Activated CD4-positive, alpha-beta T cell treated with anti-CD3 and anti-CD28 coated beads for 36 hours (primary cell): ENCODE measurements around the gene CDA. TPM values are rescaled to one million over a fixed set of nuclear protein-coding genes. Genes with fewer than 3 reads are reported as not detected.

Source experiments
- ATAC-seq: fragments of 200-7000 bp; cut with Tn5 transposase; one replicate; pipeline ENCODE4 v1.10.0; 2021; ENCODE audit warnings: mild to moderate bottlenecking, moderate library complexity
- CTCF ChIA-PET: fragments of 350-600 bp; sonication (Branson Sonifier 250); formaldehyde crosslinking; loops from one replicate; lab custom pipeline; 2021; ENCODE audit warnings: antibody characterized with exemption; lab: Charles Lee
- POLR2A ChIA-PET: fragments of 350-600 bp; sonication (Branson Sonifier 250); formaldehyde crosslinking; loops from one replicate; lab custom pipeline; 2021; ENCODE audit warnings: antibody characterized with exemption, inconsistent platforms; lab: Charles Lee
- DNase-seq: peaks from one replicate; pipeline ENCODE4 v3.0.0-alpha.2; 2020
- H3K27ac Mint-ChIP-seq: one replicate; pipeline ENCODE4 v1.8.0; 2021; ENCODE audit warnings: mixed read lengths
- H3K27me3 Mint-ChIP-seq: one replicate; pipeline ENCODE4 v1.8.0; 2021; ENCODE audit warnings: mixed read lengths
- H3K36me3 Mint-ChIP-seq: one replicate; pipeline ENCODE4 v1.8.0; 2021; ENCODE audit warnings: low read depth, mixed read lengths
- H3K4me1 Mint-ChIP-seq: one replicate; pipeline ENCODE4 v1.8.0; 2021; ENCODE audit warnings: mixed read lengths
- H3K4me3 Mint-ChIP-seq: one replicate; pipeline ENCODE4 v1.8.0; 2021; ENCODE audit warnings: mild to moderate bottlenecking, moderate library complexity, mixed read lengths
- H3K9me3 Mint-ChIP-seq: one replicate; pipeline ENCODE4 v1.8.0; 2021; ENCODE audit warnings: low read depth, mixed read lengths
- intact Hi-C, 2 experiments: fragments of 100-400 bp; cut with DNase I in 1 of 2; cut with micrococcal nuclease in 1 of 2; formaldehyde crosslinking; loops; one replicate each; pipeline versions ENCODE4 v1.14.2 to v1.15.1; 2022 to 2024; cut with DNase I, micrococcal nuclease
- total RNA-seq, 2 experiments: library from RNA; stranded (reverse); gene quantifications; one replicate each; pipeline ENCODE4 v1.2.3, GENCODE V29; 2021

The CDA gene
- total RNA-seq, 2 experiments from 2014 or later: not detected

DNA sequence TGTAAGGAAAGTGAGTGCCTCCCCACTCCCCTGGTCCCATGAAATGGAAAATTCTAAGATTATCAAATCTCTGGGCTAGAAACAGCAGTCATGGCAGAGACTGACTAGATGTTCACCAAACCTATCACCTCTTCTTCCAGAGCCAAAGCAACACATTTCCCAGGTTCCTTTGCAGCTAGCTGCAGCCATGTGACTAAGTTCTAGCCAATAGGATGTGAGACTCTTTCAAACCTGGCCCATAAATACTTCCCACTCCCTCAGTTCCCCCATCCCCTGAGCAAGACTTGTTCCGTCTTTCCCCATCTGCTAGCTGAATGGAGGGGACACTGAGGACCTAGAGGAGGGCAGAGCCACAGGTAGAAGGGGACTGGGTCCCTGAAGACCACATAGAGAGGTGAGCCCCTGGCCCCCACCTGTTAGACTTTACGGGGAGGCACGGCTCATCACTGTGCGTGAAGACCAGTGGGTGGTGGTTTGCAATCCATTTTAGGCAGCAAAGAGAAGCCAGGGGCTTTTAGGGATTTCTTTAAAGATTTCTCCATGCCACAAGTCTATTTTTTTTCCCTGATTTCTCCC lies 19.3 kb upstream of the CDA start:
- H3K27ac Mint-ChIP-seq: no peak overlapping the region
- POLR2A ChIA-PET: no interaction called here
- intact Hi-C loops: no loop called here
- CTCF ChIA-PET: no interaction called here
- DNase-seq (no peak), ATAC-seq (no peak)
- peaks cover 5% of the 10 kb centered on the region for H3K9me3 Mint-ChIP-seq
- no peaks in the 10 kb centered on the region for H3K36me3 Mint-ChIP-seq
- H3K4me3 Mint-ChIP-seq: no peak overlapping the region
- peaks cover 26% of the 10 kb centered on the region for H3K27me3 Mint-ChIP-seq
- peaks cover 3% of the 10 kb centered on the region for H3K4me1 Mint-ChIP-seq

DNA sequence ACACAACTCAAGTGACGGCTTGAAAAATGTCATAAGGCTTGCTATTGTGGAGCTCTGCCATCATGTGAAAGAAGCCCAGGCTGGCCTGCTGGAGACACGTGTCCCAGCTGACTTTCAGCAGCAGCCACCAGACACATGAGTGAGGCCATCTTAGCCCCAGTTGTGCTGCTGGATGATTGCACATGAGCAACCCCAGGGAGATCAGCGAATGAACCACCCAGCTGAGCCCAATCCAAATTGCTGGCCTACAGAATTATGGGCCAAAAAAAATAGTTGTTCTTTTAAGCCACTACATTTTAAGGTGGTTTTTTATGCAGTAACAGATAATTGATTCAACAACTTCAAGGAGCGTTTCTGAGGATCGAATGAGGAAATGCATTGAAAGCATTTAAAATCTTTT lies 17.5 kb upstream of the CDA start:
- DNase-seq: no peak

DNA sequence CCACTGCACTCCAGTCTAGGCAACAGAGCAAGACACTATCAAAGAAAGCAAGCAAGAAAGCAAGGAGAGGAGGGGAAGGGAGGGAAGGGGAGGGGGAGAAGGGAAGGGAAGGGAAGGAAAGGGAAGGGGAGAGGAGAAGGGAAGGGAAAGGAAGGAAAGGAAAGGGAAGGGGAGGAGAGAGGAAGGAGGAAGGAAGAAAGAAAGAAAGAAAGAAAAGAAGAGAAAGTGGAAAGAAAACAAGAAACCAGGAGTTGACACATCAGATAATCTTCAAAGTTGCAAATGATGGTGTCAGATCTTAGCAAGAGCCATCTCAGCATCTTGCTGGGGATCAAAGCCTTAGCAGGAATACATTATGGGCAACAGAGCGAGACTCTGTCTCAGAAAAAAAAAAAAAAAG lies 14.9 kb upstream of the CDA start:
- Mint-ChIP-seq H3K4me3 (no peak overlapping the region), H3K4me1 (peaks cover 3% of the 10 kb centered on the region), H3K27me3 (peaks cover 27% of the 10 kb centered on the region), H3K9me3 (peaks cover 5% of the 10 kb centered on the region), H3K27ac (no peak overlapping the region), H3K36me3 (no peaks in the 10 kb centered on the region)
- POLR2A ChIA-PET: no interaction called here
- ATAC-seq: no peak
- CTCF ChIA-PET: interaction anchor here (0.8 to 3.2 kb wide), 7 partner anchors 9 to 654 kb away, joined by 3 to 30 read pairs (median 3); partner anchors contain the start of gene PINK1
- intact Hi-C loops: loop anchor here in 1 of 2 experiments (2.0 kb wide), 1 partner anchor 59 kb away; the partner anchor contains the start of gene PINK1
- DNase-seq: no peak

More for the DNA sequence above, 17.5 kb upstream of the CDA start:
- peaks cover 29% of the 10 kb centered on the region for H3K27me3 Mint-ChIP-seq
- H3K9me3 Mint-ChIP-seq: peaks cover 5% of the 10 kb centered on the region
- no peak for ATAC-seq
- POLR2A ChIA-PET: no interaction called here
- CTCF ChIA-PET: interaction anchor here (0.9 kb wide), 1 partner anchor 19 kb away, joined by 4 read pairs; the partner anchor contains the start of gene FAM43B
- no peaks in the 10 kb centered on the region for H3K36me3 Mint-ChIP-seq
- no peak overlapping the region for H3K27ac Mint-ChIP-seq
- no peak overlapping the region for H3K4me3 Mint-ChIP-seq
- H3K4me1 Mint-ChIP-seq: peaks cover 3% of the 10 kb centered on the region
- intact Hi-C loops: no loop called here

DNA sequence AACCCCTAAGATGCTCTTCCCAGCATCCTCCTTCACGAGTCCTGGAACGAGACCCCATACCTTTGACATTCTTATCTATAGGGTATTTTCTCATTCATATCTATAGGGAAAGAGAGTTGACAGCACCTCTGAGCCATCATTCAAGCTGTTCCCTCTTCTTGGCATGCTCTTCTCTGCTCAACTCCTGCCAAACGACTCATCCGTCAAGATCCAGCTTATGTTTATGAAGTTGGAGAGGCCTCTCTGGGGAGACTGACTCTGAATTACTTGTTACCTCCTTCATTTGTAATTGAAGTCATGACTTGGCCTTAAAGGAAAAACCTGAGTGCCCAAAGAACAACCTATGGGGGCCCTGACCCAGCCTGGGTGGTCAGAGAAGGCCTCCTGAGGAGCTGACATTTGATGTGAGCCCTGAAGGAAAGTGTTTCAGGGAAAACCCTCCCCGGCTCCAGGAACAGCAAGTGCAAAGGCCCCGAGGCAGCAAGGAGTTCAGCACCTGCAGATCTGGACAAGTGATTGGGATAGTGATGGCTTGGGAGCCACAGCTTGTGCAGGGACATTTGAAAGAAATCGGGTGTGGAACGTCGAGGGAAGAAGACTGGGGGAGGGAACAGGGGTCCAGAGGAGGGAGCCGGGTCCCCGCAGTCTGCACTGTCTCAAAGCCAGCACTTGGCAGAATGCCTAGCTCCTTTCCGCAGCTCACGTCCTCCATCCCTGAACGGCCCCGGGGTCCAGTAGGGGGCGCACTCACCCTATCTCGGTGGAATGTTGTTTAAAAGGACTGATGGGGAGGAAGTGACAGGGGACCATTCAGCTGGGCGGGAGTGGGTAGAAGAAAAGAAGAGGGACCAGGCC lies 14.0 kb upstream of the CDA start:
- intact Hi-C loops: loop anchor here (1.0 to 2.0 kb wide), 3 partner anchors 58 to 65 kb away; partner anchors contain the start of gene PINK1 (in 2 of the 2)
- H3K4me1 Mint-ChIP-seq: peaks cover 3% of the 10 kb centered on the region
- no peaks in the 10 kb centered on the region for H3K36me3 Mint-ChIP-seq
- DNase-seq: peak; percentile 90
- POLR2A ChIA-PET: no interaction called here
- peaks cover 22% of the 10 kb centered on the region for H3K27me3 Mint-ChIP-seq
- peak; percentile 91 for ATAC-seq
- no peak overlapping the region for H3K4me3 Mint-ChIP-seq
- H3K27ac Mint-ChIP-seq: no peak overlapping the region
- H3K9me3 Mint-ChIP-seq: peaks cover 5% of the 10 kb centered on the region
- CTCF ChIA-PET: interaction anchor here (0.6 to 3.2 kb wide), 20 partner anchors 10 to 821 kb away, joined by 3 to 30 read pairs (median 3); partner anchors contain the start of genes CDA, DDOST and PINK1

DNA sequence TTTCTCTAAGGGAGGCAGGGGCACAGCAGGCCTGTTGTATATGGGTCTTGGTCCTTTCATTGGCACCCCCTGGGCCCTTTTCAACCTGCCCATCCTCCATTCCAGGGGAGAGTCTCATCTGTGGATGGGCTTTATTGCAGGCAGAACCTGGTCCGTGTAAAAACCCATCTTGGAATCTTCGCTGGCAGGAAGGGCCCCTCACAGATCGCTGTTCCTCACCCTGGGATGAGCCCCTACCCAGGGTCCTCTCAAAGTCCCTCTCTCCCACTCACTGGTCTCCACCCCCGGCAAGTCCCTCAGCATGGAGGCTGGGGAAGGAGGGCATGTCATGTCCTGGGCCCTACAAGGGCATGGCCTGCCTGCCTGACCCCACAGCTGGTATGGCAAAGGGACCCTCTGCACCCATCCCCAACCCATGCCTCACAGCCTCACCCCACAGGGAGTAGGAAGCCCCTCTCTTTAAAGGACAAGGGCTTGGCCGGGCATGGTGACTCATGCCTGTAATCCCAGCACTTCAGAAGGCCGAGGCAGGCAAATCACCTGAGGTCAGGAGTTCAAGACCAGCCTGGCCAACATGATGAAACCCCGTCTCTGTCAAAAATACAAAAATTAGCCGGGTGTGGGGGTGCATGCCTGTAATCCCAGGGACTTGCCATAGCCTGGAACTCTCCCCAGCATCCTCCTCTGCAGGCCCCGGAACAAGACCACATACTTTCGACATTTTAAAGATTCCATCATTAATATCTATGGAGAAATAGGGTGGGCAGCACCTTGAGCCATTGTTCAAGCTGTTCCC lies 13.2 kb upstream of the CDA start:
- intact Hi-C loops: loop anchor here (1.0 to 2.0 kb wide), 3 partner anchors 57 to 65 kb away; partner anchors contain the start of gene PINK1 (in 2 of the 2)
- DNase-seq: no peak
- no peak overlapping the region for H3K4me3 Mint-ChIP-seq
- peaks cover 3% of the 10 kb centered on the region for H3K4me1 Mint-ChIP-seq
- H3K36me3 Mint-ChIP-seq: no peaks in the 10 kb centered on the region
- H3K9me3 Mint-ChIP-seq: peaks cover 5% of the 10 kb centered on the region
- H3K27me3 Mint-ChIP-seq: peaks cover 20% of the 10 kb centered on the region
- no peak overlapping the region for H3K27ac Mint-ChIP-seq
- POLR2A ChIA-PET: no interaction called here
- no peak for ATAC-seq
- CTCF ChIA-PET: interaction anchor here (0.6 to 3.2 kb wide), 13 partner anchors 9 to 820 kb away, joined by 3 to 30 read pairs (median 3); partner anchors contain the start of genes CDA, DDOST and PINK1

DNA sequence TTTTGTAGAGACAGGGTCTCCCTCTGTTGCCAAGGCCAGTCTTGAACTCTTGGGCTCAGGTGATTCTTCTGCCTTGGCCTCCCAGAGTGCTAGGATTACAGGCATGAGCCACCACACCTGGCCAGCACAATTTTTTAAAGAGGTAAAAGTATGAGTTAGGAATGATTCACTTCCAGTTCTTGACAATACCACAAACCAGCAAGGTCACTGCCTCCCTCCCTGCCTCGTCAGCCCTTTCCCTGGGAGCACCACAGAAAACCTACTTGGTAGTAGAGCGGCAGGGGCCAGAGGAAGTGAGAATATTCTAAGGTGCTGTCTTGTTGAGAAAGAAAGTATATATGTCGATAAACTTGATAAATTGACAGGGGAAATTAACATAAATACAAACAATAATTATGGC lies 10.8 kb upstream of the CDA start:
- Mint-ChIP-seq H3K36me3 (no peaks in the 10 kb centered on the region), H3K27ac (no peak overlapping the region), H3K27me3 (peaks cover 13% of the 10 kb centered on the region), H3K9me3 (no peaks in the 10 kb centered on the region), H3K4me1 (peaks cover 3% of the 10 kb centered on the region), H3K4me3 (no peak overlapping the region)
- POLR2A ChIA-PET: no interaction called here
- CTCF ChIA-PET: no interaction called here
- intact Hi-C loops: no loop called here
- ATAC-seq (no peak), DNase-seq (no peak)

DNA sequence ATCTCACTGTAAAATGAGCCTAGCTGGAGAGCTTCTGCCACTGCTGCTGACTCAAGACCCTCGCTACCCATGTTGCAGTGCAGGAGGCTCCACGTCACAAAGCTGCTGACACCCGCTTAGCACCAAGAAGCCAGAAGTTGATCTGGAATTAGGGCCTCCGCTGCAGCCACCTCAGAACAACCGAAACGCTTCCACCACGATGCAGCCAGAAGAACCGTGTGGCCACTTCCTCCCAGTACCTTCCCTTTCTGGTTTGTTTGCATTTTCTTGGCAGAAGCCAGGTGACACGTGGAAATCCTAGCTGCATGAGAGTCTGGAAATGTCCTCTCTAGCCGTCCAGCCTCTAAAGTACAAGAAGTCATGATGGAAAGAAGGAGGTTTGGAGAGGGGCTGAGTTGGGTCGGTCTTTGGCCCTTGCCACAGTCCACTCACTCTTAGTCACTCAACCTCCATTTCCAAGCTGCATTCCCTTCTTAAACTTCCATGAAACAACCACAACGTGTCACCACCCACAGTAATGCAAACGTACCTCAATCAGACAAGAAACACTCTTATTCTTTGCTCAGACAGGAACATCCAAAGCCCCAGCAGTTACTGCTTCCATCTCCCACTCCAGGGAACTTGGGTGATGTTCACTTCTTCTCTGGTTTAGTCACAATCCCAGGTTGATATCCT lies 10.0 kb upstream of the CDA start:
- Mint-ChIP-seq H3K36me3 (no peaks in the 10 kb centered on the region), H3K9me3 (no peaks in the 10 kb centered on the region), H3K27me3 (peaks cover 6% of the 10 kb centered on the region), H3K27ac (no peak overlapping the region), H3K4me1 (peaks cover 3% of the 10 kb centered on the region), H3K4me3 (no peak overlapping the region)
- CTCF ChIA-PET: no interaction called here
- DNase-seq (no peak), ATAC-seq (no peak)
- intact Hi-C loops: no loop called here
- POLR2A ChIA-PET: no interaction called here

DNA sequence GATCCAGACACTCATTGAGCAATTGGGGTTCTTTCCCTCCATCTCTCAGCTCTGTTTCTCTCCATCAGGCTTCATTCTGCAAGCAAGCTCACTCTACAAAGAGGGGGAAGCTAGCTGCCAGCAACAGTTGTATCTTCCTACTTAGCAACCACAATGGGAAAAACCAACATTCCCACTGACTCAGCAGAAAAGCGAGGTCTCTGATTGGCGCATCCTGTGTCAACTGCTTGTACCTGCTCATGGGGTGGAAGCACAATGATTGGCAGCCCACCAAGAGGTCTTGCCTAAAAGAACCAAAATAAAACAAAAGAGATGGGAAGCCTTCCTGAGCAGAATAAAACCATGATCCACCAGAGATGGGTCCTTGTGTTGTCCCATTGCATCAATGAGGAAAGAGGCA lies 4.0 kb upstream of the CDA start:
- intact Hi-C loops: no loop called here

DNA sequence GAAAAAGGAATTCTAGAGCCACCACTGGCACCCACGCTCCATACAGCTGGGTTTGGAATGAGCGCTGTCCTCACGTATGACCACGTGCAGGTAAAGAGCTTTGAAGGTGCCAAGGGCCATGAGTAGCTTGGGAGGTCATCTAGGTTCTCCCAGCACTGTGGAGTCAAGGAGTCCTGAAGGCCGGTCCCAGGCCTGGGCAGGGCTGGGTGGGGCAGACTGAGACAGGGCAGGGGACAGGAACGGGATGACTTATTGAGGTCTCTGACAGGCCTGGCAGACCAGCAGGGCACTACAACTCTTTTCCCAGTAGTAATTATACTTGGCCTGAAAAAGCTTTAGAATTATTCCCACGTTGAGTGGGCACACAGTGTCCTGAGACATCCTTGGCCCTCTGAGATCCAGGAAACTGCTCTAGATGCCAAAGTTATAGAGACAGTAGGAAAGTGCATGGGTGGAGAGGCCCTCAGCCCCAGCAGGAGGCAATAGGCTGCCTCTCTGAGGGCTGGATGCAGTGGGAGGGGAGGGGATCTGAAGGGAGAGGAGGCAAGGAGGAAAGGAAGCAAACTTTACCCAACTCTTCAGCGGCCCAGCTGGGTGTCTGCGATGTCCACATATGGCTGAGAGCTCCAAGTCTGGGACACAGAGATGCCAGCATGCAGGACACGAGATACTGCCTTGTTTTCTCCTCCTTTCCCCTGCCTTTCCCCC lies 1.8 kb upstream of the CDA start:
- intact Hi-C loops: no loop called here
- H3K4me3 Mint-ChIP-seq: no peak overlapping the region
- ChIA-PET POLR2A (no interaction called here), CTCF (interaction anchor here (0.7 to 0.8 kb wide), 2 partner anchors 173 to 608 kb away, joined by 3 read pairs; no protein-coding TSS in a partner anchor)
- no peaks in the 10 kb centered on the region for H3K9me3 Mint-ChIP-seq
- no peaks in the 10 kb centered on the region for H3K36me3 Mint-ChIP-seq
- H3K27me3 Mint-ChIP-seq: peaks cover 52% of the 10 kb centered on the region
- H3K4me1 Mint-ChIP-seq: peaks cover 6% of the 10 kb centered on the region
- ATAC-seq: no peak
- no peak for DNase-seq
- no peak overlapping the region for H3K27ac Mint-ChIP-seq

More for the DNA sequence above, 4.0 kb upstream of the CDA start:
- POLR2A ChIA-PET: no interaction called here
- peaks cover 38% of the 10 kb centered on the region for H3K27me3 Mint-ChIP-seq
- no peak overlapping the region for H3K4me3 Mint-ChIP-seq
- H3K27ac Mint-ChIP-seq: no peak overlapping the region
- no peak for DNase-seq
- no peaks in the 10 kb centered on the region for H3K36me3 Mint-ChIP-seq
- H3K4me1 Mint-ChIP-seq: peaks cover 6% of the 10 kb centered on the region
- ATAC-seq: no peak
- CTCF ChIA-PET: interaction anchor here (1.8 kb wide), 1 partner anchor 10 kb away, joined by 6 read pairs; no protein-coding TSS in a partner anchor
- no peaks in the 10 kb centered on the region for H3K9me3 Mint-ChIP-seq

DNA sequence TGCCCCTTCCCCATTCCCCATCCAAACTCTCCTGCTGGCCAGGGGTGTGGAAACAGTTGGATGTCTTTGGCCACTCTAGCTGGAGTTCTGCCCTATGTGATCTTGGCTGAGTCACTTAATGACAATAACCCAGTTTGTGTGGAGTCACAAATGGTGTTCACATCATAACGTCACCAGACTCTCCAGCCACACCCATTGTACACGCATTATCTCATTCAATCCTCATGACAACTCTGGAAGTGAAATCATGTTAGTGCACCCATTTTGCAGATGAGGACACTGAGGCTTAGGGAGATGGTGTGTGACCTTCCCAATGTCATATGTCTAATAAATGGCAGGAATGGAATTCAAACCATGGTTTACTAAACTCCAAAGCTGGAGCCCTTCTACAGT lies 1.2 kb upstream of the CDA start:
- ATAC-seq (no peak), DNase-seq (no peak)
- CTCF ChIA-PET: interaction anchor here (0.6 to 0.9 kb wide), 2 partner anchors 9 to 48 kb away, joined by 3 read pairs; no protein-coding TSS in a partner anchor
- Mint-ChIP-seq H3K4me3 (no peak overlapping the region), H3K27me3 (peaks cover 56% of the 10 kb centered on the region), H3K36me3 (no peaks in the 10 kb centered on the region), H3K9me3 (no peaks in the 10 kb centered on the region), H3K4me1 (peaks cover 6% of the 10 kb centered on the region), H3K27ac (no peak overlapping the region)
- POLR2A ChIA-PET: no interaction called here
- intact Hi-C loops: no loop called here
